ENCODE measurements around the gene GPR55.
A peak's percentile ranks its signal among the peaks of the same experiment; 100 is the strongest.
"Not testable (repeated sequence)": the region's sequence is repeated elsewhere in the genome, so short reads cannot be mapped to it uniquely, and the experiment has no call there.

Gene GPR55, protein sequence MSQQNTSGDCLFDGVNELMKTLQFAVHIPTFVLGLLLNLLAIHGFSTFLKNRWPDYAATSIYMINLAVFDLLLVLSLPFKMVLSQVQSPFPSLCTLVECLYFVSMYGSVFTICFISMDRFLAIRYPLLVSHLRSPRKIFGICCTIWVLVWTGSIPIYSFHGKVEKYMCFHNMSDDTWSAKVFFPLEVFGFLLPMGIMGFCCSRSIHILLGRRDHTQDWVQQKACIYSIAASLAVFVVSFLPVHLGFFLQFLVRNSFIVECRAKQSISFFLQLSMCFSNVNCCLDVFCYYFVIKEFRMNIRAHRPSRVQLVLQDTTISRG

DNA sequence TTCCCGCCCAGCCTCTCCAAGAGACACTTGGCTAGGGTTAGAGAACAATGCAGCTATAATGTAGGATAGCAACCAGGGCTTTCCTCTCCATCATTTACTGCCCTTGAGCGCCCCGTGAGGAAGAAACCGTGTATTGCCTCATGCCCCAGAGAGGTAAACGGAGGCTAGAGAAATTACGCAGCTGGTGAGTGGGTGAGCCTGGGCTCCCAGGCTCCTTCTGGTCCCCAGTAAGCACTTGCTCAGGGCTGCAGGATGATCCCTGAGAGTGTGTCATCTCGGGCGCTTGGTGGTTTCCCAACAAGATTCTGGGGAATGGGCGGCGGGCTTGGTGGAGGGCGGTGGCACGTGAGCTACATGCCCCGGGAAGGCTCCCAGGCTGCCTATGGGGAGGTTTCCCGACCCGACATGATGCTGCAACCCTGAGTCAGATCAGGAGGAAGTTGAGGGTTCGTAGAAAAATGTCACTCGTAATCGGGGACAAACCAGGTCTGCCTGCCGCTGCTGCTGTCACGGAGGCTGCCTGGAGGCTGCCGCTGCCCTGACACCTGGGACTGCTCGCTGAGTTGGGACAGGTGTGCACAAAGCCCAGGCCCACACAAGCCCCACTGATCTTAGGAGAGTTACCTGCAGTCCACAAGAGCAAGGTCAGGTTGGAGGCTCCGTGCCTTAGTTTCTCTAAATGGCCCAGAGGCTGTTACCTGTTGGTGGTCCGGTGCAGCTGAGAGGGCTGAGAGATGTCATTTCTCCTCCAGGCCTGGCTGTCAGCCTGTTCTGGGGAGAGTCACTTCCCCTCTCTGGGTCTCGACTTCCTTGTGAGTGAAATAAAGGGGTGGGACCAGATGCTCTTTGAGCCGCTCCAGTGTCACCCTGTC lies at the start of gene GPR55:
TSS of gene GPR55 (minus strand) at position 773 of the 872 bp plus-strand sequence. CDS start 14,280 bp downstream, outside the sequence.
- DNase-seq (ENCODE audit: low read depth) = peak; percentile 79

DNA sequence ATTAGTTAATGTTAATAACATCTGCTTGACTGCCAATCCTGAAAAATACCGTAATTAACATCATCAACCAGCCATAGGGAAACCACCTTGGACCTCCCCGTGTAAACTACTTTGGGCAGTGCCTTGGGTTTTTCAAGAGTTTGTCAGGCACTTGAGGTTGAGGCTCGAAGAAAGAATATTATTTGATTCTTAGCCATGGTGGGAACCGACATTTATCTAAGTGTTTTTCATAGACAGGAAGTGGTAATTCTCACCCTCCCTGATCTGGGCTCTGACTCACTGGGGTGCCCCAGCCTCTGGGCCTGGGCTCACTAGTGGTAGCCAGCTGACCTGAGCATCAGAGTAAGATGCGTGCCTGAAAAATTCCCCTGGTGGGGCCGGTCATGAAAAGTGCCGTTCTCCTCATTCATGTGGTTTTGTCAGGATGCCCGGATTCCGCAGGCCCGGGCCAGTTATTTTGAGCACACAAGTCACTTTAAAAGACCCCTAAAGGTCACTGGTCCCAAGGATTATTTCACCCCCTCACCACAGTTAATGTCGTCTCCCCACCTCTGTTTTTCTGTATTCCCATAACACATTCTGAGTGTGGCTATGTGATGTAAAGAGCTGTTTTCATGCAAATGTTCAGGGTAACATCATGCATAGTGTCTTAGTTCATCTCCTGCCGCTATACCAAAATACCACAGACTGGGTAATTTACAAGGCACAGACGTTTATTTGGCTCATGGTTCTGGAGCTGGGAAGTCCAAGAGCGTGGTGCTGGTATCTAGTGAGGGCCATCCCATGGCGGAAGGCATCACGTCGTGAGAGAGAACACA lies 49.3 kb upstream of the GPR55 start:
- peak; percentile 59 for DNase-seq (ENCODE audit: low read depth)

DNA sequence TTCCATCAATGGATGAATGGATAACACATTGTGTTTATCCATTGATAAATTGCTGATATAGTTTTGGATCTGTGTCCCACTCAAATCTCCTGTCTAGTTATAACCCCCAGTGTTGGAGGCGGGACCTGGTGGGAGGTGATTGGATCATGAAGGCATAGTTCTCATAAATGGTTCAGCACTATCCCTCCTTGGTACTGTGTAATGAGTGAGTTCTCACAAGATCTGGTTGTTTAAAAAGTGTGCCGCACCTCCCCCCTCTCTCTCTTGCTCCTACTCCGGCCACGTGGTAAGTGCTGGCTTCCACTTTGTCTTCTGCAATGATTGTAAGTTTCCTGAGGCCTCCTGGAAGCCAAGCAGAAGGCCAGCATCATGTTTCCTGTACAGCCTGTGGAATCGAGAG lies 47.0 kb upstream of the GPR55 start:
- DNase-seq (ENCODE audit: low read depth) = no peak

DNA sequence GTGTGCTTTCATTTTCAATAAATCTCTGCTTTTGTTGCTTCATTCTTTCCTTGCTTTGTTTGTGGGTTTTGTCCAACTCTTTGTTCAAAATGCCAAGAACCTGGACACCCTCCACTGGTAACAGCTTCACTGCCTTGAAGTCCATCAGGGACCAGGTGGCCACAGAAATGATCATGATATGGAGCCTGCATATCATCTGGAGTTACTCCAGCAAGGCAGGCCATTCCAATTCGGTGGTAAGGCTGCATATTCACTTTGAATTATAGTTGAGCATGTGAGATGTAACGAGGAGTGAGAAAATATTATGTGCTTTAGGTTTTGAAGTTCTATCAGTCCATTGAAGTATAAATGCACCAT lies 44.6 kb upstream of the GPR55 start:
- no peak for DNase-seq (ENCODE audit: low read depth)

DNA sequence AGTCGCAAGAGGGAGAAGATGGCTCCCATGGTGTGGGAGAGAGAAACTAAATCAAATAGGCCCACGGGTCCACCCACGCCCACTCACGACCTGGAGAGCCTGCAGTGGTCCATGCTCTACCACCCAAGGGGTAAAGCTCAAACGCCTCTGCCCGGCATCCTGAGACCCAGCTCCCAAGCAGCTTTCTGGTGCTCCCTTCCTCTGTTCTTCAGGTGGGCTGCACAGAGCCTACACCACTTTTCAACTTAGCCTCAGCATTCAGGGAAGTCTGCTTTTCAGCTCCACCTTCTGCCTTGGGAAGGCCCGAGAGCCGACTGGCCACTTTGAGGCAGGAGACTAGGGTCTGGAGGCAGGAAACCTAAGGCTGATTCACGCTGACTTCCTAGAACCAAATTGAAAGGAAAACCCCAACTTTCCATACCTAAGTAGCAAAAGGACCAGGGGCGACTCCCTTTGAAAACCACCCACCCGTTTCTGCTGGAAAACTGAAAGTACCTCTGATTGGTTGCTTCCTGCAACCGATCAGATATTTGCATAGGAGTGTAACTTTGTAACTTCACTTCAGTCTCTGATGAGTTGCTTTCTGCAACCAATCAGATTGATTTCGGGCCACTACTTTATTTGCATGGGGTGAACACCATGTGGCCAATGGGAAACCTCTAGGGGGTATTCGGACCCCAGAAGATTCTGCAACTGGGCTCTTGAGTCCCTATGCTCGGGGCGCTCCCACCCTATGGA lies 44.0 kb upstream of the GPR55 start:
- no peak for DNase-seq (ENCODE audit: low read depth)

DNA sequence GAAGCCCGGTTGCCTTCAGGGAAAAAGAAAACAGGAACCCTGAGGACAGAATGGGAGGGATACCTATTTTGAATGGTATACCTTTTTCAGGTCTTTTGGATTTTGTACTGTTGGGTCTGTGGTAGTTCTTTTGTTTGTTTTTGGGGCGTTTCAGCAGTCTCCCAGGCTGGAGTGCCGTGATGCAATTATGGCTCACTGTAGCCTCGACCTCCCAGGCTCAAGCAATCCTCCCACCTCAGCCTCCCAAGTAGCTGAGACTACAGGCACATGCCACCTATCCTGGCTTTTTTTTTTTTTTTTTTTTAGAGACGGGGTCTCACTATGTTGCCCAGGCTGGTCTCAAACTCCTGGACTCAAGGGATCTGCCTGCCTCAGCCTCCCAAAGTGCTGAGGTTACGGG lies 43.3 kb upstream of the GPR55 start:
- DNase-seq (ENCODE audit: low read depth) = not testable (repeated sequence)

DNA sequence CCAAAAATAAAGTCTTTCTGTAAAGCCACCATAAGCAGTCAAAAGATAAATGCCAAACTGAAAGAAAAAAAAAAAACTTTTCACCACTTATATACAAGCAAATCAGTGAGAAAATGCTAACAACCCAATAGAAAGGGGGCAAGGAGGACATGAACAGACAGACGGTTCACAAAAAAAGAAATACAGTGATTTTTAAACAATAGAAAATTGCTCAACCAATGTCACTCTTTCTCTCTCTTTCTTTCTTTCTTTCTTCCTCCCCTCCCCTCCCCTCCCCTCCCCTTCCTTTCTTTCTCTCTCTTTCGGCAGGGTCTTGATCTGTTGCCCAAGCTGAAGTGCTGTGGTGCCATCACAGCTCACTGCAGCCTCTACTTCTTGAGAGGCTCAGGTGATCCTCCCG lies 42.1 kb upstream of the GPR55 start:
- DNase-seq (ENCODE audit: low read depth) = no peak

DNA sequence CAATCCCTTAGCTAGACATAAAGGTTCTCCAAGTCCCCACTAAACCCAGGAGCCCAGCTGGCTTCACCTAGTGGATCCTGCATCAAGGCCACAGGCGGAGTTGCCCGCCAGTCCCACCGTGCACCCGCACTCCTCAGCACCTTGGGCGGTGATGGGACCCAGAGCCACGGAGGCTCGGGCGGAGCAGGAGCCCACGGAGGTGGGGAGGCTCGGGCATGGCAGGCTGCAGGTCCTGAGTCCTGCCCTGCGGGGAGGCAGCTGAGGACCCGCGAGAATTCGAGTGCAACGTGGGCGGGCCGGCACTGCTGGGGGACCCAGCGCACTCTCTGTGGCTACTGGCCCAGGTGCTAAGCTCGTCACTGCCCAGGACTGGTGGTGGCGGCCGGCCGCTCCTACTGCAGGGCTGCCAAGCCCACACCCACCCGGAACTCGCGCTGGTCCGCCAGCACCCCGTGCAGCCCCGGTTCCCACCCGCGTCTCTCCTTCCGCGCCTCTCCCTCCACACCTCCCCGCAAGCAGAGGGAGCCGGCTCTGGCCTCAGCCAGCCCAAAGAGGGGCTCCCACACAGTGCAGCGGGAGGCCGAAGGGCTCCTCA lies 39.2 kb upstream of the GPR55 start:
- DNase-seq (ENCODE audit: low read depth) = no peak

DNA sequence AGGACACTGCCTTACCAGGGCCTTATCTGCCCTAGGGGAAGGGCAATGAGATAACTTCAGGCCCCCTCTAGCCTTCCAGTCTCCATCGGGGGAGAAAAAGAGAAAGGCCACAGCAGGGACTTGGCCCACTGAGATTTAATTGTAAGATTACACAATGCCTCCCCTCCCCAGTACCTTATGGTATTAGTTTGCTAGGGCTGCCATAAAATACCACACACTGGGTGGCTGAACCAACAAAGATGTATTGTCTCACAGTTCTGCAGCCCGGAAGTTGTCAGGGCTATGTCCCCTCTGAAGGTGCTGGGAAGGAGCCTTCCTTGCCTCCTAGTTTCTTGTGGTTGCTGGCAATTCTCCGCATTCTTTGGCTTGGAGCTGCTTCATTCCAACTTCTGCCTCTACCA lies 36.0 kb upstream of the GPR55 start:
- DNase-seq (ENCODE audit: low read depth) = no peak

DNA sequence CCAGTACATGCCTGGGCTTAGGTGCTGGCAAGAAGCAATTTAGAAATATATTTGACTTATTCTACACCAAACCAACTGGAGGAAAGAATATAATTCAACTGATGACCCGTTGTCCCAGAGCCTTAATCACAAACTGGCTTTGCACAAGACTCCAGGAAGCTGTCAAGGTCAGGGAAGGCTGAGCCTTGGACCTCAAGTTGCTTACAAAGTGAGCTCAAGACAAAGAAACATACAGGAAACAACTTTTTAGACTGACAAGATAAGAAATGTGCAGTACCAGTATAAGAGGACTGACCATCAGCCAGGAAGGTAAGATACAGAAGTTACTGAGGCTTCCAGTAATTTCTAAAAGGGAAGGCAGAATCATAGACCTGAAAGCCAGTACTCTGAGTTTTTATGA lies 35.0 kb upstream of the GPR55 start:
- no peak for DNase-seq (ENCODE audit: low read depth)

DNA sequence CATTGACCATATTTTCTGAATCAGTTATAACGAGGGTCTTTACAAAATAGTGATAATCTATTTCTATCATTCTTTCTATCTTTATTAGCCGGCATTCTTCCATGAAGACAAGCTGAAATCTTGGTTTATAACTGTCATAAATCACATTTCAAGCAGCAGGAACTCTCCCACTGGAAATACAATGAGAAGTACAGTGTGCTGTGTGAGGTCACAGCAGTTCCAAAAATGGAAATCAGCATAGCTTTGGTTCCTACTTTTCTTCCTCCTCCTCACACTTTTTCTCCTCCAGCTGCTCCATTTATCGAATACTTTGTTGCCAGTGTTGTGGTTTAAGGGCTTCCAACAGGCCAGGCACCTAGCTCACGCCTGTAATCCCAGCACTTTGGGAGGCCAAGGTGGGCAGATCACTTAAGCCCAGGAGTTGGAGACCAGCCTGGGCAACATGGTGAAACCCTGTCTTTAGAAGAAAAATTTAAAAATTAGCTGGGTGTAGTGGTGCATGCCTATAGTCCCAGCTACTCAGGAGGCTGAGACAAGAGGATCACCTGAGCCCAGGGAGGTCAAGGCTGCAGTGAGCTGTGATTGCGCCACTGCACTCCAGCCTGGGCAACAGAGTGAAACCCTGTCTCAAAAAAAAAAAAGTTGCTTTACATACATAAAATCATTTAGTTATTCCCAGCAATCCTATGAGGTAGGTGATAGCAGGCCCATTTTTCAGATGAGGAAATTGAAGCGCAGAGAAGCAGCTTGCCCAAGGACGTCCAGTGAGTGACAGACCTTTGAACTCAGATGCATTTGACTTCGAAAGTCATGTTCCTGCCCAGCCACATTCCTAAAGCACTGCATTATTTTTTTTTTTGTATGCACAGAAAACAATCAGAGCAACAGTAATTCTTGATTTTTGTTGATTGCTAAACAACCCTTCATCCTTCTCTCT lies 34.0 kb upstream of the GPR55 start:
- DNase-seq (ENCODE audit: low read depth) = no peak

DNA sequence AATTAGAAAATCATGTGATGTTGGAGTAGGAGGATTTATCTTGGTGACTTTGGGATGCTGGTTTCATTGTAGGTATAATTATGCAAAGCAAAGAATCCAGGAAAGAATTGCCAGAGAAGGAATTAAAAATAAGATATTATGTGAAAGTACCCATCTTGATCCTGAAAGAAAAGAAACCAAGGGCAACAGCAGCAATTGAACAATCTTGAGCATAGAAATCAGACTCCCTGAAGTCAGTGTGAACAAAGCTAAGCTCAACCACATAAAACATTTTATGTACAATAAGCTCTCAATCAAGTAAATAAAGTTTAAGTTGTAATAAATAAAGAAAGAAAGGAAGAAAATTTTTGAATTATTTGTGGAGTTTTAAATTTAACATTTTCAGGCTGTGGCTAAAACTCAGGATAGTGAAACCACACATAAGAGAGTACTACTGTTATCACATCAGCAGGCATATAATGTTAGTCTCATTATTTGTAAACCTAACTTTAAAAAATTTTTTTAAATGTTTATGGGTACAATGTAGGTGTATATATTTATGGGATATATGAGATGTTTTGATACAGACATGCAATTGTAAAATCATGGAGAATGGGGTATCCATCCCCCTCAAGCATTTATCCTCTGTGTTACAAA lies 32.8 kb upstream of the GPR55 start:
- DNase-seq (ENCODE audit: low read depth) = no peak

DNA sequence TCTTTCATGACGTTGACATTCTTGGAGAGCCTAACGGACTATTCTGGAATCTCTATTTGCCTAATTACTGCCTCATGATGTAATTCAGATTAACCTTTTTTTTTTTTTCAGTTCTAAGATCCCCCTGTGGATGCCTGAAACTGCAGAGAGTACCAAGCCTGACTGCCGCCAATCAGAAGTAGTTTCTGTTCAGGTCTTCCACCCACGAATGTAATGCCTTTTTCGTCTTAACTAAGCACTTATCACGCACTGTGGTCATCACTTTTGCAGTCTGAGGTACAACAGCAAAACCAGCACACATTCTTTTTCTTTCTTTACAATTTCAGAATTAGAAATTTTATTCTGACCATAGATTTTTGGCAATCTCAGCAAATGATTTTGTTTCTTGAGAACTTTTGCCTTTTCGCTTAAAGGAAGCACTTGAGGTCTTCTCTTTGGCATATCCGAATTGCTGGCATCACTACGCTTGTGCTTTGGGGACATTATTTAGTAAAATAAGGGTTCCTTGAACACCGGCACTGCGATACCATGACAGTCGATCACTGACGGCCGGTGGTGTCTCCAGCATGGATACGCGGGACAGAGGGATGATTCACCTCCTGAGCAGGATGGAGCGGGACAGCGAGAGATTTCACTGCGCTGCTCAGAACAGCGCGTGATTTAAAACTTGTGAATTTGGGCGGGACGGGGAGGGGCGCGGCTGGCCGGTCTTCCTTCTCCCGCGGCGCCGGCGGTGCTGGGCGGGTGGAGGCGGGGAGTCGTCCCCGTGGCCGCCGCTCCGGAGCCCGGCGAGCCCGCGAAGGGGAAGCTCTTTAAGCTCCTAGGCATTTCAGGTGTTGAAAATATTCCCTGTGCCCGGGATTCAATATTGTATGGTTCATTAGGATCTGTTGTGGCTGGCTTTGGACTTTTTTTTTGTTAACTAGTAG lies 32.0 kb upstream of the GPR55 start:
- DNase-seq (ENCODE audit: low read depth) = peak; percentile 36

DNA sequence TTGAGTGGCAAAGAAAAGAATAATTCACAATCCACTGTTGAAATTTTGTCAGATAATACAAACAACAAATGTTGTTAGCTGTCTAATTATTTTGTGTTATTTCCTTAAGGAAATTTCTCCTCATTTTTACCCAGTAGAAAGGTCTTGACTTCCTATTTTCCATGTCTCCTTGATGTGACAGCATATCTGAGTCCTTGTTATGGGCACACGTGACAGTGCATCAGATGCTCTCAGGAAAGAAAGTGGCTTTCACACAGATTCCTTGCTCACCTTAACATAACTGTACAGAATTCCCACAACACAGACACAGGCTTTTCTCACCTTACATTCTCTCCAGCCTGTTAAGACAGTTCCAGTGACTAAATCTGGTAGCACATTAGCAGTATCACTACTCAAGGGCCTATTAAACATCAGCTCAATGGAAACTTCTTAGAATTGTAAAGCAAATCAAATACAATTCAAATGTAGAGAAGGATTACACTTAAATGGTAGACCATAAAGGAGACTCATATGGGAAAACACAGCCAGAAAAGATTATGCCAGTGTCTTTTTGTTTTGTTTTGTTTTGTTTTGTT lies 30.2 kb upstream of the GPR55 start:
- DNase-seq (ENCODE audit: low read depth) = no peak

DNA sequence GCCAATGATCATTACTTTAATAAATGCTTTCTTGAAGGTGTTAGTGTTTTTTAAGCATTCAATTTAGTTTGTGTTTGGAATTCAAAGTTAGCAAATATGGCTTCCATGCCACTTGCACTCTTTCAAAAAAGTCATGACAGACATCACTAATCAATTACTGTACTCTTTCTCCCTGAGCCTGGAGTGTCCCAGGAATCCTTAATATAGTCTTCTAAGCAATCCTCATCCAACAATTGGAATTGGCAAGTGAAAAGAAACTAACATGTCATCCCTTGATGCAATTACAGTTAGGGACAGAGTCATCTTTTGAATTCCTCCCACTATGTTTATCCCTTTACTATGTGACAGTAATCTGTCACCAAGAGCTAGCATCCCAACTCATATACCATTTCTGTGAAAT lies 29.7 kb upstream of the GPR55 start:
- no peak for DNase-seq (ENCODE audit: low read depth)

DNA sequence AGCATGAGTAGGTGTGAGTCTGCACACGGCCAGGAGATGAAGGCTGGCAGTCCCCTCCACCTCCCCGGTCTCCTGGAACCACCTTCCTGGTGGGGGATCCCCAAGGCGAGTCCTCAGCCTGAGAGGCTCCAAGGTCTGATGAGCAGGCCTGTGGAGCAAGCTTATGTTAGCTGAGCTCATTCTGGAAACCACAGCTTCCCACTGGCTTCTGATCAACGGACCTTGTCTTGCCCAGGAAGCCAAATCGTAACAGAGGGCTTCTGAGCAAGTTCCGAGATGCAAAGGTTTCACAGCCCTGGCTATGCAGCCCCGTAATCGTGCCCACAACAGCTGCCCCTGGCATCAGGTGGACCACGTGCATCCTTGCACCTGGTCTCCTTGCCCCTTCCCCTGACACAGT lies 28.8 kb upstream of the GPR55 start:
- DNase-seq (ENCODE audit: low read depth) = no peak

DNA sequence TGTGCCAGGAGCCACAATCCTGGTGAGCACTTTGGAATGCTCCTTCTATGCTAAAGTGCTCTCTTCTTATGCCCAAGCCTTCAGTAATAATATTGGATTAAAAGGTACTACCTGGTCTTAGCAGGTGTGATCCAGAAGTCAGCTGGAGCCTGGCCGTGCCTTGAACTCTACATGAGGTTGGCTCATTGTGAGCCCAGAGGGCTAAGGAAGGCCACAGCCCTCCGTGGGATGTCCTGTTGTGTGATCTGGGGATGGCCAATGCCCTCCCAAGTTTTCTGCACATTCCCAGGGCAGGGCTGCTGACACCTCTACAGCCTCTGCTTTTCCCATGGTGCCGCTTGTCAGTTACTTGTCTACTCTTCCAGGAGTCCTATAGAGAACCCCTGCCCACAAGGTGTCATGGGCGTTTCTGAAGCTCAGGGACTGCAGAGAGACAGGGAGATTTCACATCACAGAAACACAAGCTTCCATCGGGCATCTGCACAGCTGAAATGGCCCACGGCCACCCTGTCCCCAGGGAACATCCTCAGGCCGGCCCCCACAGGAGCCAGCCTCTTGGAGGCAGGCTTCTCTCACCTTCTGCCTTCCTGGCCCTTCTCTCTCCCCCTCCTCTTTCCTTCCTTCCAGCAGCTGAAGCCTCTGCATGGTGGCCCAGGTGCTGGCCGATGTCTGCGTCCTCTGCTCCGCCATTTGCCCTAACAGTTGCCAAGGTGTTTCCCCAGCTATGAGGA lies 27.3 kb upstream of the GPR55 start:
- no peak for DNase-seq (ENCODE audit: low read depth)

DNA sequence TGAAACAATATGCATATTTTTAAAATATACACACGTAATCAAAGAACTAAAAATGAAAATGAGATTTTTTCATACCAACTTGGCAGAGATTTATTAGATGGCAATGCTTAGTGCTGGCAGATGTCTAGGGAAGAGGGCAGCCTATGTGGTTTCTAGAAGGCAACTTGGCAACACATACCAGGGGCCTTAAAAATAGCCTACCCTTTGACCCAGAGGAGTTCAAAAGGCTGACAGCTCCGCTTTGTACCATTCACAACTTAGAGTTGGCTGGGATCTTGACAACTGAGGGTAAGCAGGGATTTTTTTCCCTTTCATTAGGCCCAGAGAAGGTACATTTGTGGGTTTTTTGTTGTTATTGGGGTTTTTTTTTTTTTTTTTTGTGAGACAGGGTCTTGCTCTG lies 26.4 kb upstream of the GPR55 start:
- DNase-seq (ENCODE audit: low read depth) = no peak
